ENCODE results near the gene ATP1B2. TPM values are rescaled to one million over a fixed set of nuclear protein-coding genes. Genes with fewer than 3 reads are reported as not detected.

Gene ATP1B2, protein sequence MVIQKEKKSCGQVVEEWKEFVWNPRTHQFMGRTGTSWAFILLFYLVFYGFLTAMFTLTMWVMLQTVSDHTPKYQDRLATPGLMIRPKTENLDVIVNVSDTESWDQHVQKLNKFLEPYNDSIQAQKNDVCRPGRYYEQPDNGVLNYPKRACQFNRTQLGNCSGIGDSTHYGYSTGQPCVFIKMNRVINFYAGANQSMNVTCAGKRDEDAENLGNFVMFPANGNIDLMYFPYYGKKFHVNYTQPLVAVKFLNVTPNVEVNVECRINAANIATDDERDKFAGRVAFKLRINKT
- 1 to 10 TPM in 1 of 4 donors, under 1 TPM in 2, not detected in 1; 0.09 to 1.5 (median 0.21) TPM for total RNA-seq

GRCh38 chr17:7650509-7651096 is at the start of gene ATP1B2:
Gene ATP1B2 (plus strand): TSS chr17:7650926. CDS start chr17:7651519, 593 bp downstream.
- TF ChIP-seq, protein P1, sequence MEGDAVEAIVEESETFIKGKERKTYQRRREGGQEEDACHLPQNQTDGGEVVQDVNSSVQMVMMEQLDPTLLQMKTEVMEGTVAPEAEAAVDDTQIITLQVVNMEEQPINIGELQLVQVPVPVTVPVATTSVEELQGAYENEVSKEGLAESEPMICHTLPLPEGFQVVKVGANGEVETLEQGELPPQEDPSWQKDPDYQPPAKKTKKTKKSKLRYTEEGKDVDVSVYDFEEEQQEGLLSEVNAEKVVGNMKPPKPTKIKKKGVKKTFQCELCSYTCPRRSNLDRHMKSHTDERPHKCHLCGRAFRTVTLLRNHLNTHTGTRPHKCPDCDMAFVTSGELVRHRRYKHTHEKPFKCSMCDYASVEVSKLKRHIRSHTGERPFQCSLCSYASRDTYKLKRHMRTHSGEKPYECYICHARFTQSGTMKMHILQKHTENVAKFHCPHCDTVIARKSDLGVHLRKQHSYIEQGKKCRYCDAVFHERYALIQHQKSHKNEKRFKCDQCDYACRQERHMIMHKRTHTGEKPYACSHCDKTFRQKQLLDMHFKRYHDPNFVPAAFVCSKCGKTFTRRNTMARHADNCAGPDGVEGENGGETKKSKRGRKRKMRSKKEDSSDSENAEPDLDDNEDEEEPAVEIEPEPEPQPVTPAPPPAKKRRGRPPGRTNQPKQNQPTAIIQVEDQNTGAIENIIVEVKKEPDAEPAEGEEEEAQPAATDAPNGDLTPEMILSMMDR (IDR thresholded peaks at IDR 0.05): no peak
- no peak for TF ChIP-seq POLR2A (IDR thresholded peaks at IDR 0.05)
- no peaks in the 10 kb centered on the region for H3K9me3 ChIP-seq
- peak within 1 kb of the TSS; percentile 33 to 73 (median 56) for H3K4me3 ChIP-seq
- peaks cover 3 to 54% (median 10%) of the 10 kb centered on the region in 4 donors for H3K27me3 ChIP-seq
- intact Hi-C loops (cut with DNase I): no loop called here
- peaks cover 12 to 23% (median 17%) of the 10 kb centered on the region in 3 donors for H3K4me1 ChIP-seq
- no peak for DNase-seq
- no peaks in the 10 kb centered on the region for H3K36me3 ChIP-seq
- WGBS, 2 donors: 1 to 3% methylated on average over 9 to 14 of the region's 34 CpGs
- H3K27ac ChIP-seq: peak within 1 kb of the TSS in 3 of 4 donors; percentile 4 to 79 (median 73)

GRCh38 chr17:7606280-7606679 is 44.4 kb upstream of the ATP1B2 start:
- 96 to 98% methylated on average over 4 of the region's 4 CpGs for WGBS, 2 donors
- no peak for DNase-seq
- no peak overlapping the region for H3K27ac ChIP-seq
- H3K9me3 ChIP-seq: no peaks in the 10 kb centered on the region
- H3K4me1 ChIP-seq: peaks cover 0 to 26% (median under 1%) of the 10 kb centered on the region in 3 donors
- H3K4me3 ChIP-seq: no peak overlapping the region
- intact Hi-C loops (cut with DNase I): no loop called here
- TF ChIP-seq POLR2A (IDR thresholded peaks at IDR 0.05): no peak
- TF ChIP-seq, protein P1 (IDR thresholded peaks at IDR 0.05): no peak
- H3K27me3 ChIP-seq: no peaks in the 10 kb centered on the region
- peaks cover 17 to 79% (median 42%) of the 10 kb centered on the region in 3 donors for H3K36me3 ChIP-seq

- DNase-seq: no peak
- Histone ChIP-seq H3K4me3 (no peak overlapping the region), H3K36me3 (peaks cover 0 to 36% (median 2%) of the 10 kb centered on the region in 3 donors), H3K9me3 (no peaks in the 10 kb centered on the region), H3K27ac (no peak overlapping the region), H3K4me1 (peaks cover 21 to 60% (median 27%) of the 10 kb centered on the region in 3 donors), H3K27me3 (no peaks in the 10 kb centered on the region)
- TF ChIP-seq POLR2A (IDR thresholded peaks at IDR 0.05): no peak
- TF ChIP-seq, protein P1 (IDR thresholded peaks at IDR 0.05): no peak
- intact Hi-C loops (cut with DNase I): no loop called here
- 100% methylated on average over 1 to 2 of the region's 2 CpGs for WGBS, 2 donors
Measured at GRCh38 chr17:7610641-7611040, 40.1 kb upstream of the ATP1B2 start.

DNA sequence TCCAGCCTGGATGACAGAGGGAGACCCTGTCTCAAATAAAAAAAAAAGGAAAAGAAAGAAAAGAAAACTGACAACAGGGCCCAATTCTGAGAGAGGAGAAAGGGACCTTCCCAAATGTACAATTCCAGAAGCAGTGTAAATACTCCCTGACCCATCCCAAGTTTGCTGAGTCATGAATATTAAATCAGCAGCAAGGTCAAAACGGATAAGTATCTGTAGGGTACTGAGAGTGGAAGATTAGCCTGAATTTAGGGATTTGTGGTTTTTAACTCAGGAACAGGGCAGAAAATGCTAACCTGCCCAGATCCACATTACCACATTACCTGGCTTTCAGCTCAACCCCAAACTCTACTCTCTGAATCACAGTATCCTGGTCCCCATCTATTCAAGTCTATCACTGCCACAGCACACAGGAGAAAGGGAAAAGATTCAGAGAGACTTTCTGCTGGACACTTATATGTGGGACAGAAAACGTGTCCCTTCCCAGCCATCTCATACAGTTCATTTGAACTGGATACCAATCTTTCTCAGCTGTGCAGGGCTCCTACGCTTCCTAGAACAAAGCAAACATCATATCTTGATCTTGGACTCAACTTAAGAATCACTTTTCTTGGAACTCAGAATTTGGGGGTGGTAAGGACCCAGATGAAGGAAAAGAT is 39.0 kb upstream of the ATP1B2 start:
- H3K9me3 ChIP-seq: no peaks in the 10 kb centered on the region
- peak overlapping the region in 1 of 4 donors; percentile 9 for H3K27ac ChIP-seq
- peaks cover 21 to 62% (median 27%) of the 10 kb centered on the region in 3 donors for H3K4me1 ChIP-seq
- H3K27me3 ChIP-seq: no peaks in the 10 kb centered on the region
- TF ChIP-seq, protein P1 (IDR thresholded peaks at IDR 0.05): no peak
- no peak for TF ChIP-seq POLR2A (IDR thresholded peaks at IDR 0.05)
- 56 to 59% methylated on average over 3 of the region's 3 CpGs for WGBS, 2 donors
- no peak overlapping the region for H3K4me3 ChIP-seq
- intact Hi-C loops (cut with DNase I): no loop called here
- H3K36me3 ChIP-seq: peaks cover 0 to 25% (median 0%) of the 10 kb centered on the region in 3 donors
- no peak for DNase-seq

- 90 to 95% methylated on average over 1 of the region's 1 CpG for WGBS, 2 donors
- peak overlapping the region in 1 of 4 donors; percentile 9 for H3K27ac ChIP-seq
- no peak for DNase-seq
- H3K9me3 ChIP-seq: no peaks in the 10 kb centered on the region
- H3K4me3 ChIP-seq: no peak overlapping the region
- H3K27me3 ChIP-seq: no peaks in the 10 kb centered on the region
- peaks cover 21 to 62% (median 27%) of the 10 kb centered on the region in 3 donors for H3K4me1 ChIP-seq
- peaks cover 0 to 20% (median 0%) of the 10 kb centered on the region in 3 donors for H3K36me3 ChIP-seq
- intact Hi-C loops (cut with DNase I): no loop called here
- TF ChIP-seq POLR2A (IDR thresholded peaks at IDR 0.05): no peak
- TF ChIP-seq, protein P1 (IDR thresholded peaks at IDR 0.05): no peak
Measured at GRCh38 chr17:7612294-7612640, 38.5 kb upstream of the ATP1B2 start.
